Sigmoid colon (tissue), 7 donors: Measurements from ENCODE around the gene MEGF11. TPM values are rescaled to one million over a fixed set of nuclear protein-coding genes. Genes with fewer than 3 reads are reported as not detected.

Source experiments
- DNase-seq: peaks from one replicate; pipeline ENCODE4 v3.0.0-alpha.2; 2019
- H3K27ac ChIP-seq, 4 donors: fragments of 200-600 bp; sonication (generic); one replicate each; pipeline ENCODE4 v1.5.1; 2016 to 2019; ENCODE audit warnings: mild to moderate bottlenecking in 1 of 4
- H3K27me3 ChIP-seq, 3 donors: fragments of 200-600 bp; sonication (generic); one replicate each; pipeline ENCODE4 v1.5.1; 2019; ENCODE audit warnings: mild to moderate bottlenecking in 1 of 3
- H3K36me3 ChIP-seq, 4 donors: fragments of 200-600 bp; sonication (generic); one replicate each; pipeline ENCODE4 v1.5.1; 2016 to 2019
- H3K4me1 ChIP-seq, 4 donors: fragments of 200-600 bp; sonication (generic); one replicate each; pipeline ENCODE4 v1.5.1; 2017 to 2019
- H3K4me3 ChIP-seq, 4 donors: fragments of 200-600 bp; sonication (generic); one replicate each; pipeline ENCODE4 v1.5.1; 2017 to 2019; ENCODE audit warnings: mild to moderate bottlenecking in 2 of 4, moderate library complexity in 1 of 4
- H3K9me3 ChIP-seq, 4 donors: fragments of 200-600 bp in 3 of 4; sonication (generic) in 3 of 4; one replicate each; pipeline versions ENCODE4 v1.5.1 to v1.6.1; 2013 to 2019
- CTCF ChIP-seq, 4 experiments: fragments of 450-650 bp in 3 of 4; fragments of 200-600 bp in 1 of 4; IDR thresholded peaks; one replicate each; pipeline ENCODE4 v1.5.1; 2016 to 2019; ENCODE audit warnings: antibody characterized with exemption in 4 of 4, mild to moderate bottlenecking in 3 of 4, moderate library complexity in 2 of 4
- EP300 ChIP-seq, 4 donors: sonication (generic); formaldehyde crosslinking; IDR thresholded peaks; one replicate each; pipeline ENCODE4 v1.6.1; 2017; ENCODE audit warnings: antibody characterized with exemption in 4 of 4
- POLR2A ChIP-seq, 2 donors: fragments of 450-650 bp; IDR thresholded peaks; one replicate each; pipeline ENCODE4 v1.6.1; 2016; ENCODE audit warnings: antibody characterized with exemption in 2 of 2, mild to moderate bottlenecking in 2 of 2, moderate library complexity in 2 of 2
- POLR2AphosphoS5 ChIP-seq, 4 donors: sonication (generic); formaldehyde crosslinking; IDR thresholded peaks; one replicate each; pipeline ENCODE4 v1.6.1; 2017; ENCODE audit warnings: antibody characterized with exemption in 4 of 4
- WGBS, 2 donors: extraction: QIAGEN DNeasy Blood & Tissue Kit; methylation state at CpG; one replicate each; pipeline ENCODE4 v1.1.7; 2013; 5-methylcytosine and 5-hydroxymethylcytosine counted together
- intact Hi-C: fragments of 100-400 bp; cut with DNase I; formaldehyde crosslinking; loops from one replicate; pipeline ENCODE4 v1.15.1; 2023
- polyA plus RNA-seq, 3 donors: library from polyadenylated mRNA; stranded (reverse); fragments of 200-250 nt; gene quantifications; one replicate each; pipeline ENCODE4 v1.2.3, GENCODE V29; 2013
- total RNA-seq, 4 donors: library from RNA; depleted of rRNA; stranded (reverse); fragments of >200 nt; gene quantifications; one replicate each; pipeline ENCODE4 v1.1.0, GENCODE V29; 2016
- donor health status: healthy with polysubstance abuse.
- donor health status: Bipolar disorder and iron deficiency.
- donor health status: healthy.

Gene MEGF11
- total and polyA plus RNA-seq, 7 donors = 0.04 TPM; not detected in 6

DNA sequence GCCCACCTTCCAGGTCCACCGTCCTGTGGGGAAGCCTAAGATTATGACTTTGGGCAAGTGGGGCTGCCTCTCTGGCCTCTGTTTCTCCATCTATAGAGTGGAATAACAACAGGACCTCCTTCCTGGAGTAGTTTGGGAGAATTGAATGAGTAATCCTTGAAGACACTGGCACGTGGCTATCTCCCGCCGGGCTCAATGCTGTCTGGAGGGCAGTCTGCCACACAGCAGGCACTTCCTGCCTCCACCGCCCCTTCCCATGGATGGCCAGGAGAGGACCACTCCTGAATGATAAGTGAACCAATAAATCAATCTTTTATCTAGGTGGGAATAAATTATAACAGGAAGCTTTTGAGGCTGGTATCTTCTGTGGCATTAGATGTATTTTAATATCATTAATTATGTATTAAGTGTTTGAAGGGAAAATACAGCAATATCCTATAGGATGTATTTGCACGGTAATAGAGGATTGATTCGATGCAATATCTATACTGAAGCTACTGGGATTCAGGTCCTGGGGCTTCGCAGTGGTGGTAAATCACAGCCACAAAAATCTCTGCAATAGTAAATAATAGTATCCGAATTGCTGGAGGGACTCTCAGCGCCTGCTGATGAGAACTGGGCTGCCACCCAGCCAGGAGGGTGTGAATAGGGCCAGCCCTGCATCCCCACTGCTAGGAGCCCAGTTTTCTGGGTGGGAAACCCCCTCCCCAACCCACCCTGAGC, 15.9 kb downstream of the MEGF11 start:
- intact Hi-C loops = no loop called here
- no peak for TF ChIP-seq POLR2A (IDR thresholded peaks at IDR 0.05)
- no peak for TF ChIP-seq EP300 (IDR thresholded peaks at IDR 0.05)
- TF ChIP-seq CTCF (IDR thresholded peaks at IDR 0.05) = no peak
- TF ChIP-seq POLR2AphosphoS5 (IDR thresholded peaks at IDR 0.05) = no peak
- 75 to 76% methylated on average over 10 of the region's 10 CpGs for WGBS, 2 donors
- Histone ChIP-seq H3K27me3 (peaks cover 0 to 32% (median 0%) of the 10 kb centered on the region in 3 donors), H3K4me1 (no peaks in the 10 kb centered on the region), H3K4me3 (no peak overlapping the region), H3K9me3 (no peaks in the 10 kb centered on the region), H3K36me3 (no peaks in the 10 kb centered on the region), H3K27ac (no peak overlapping the region)
- no peak for DNase-seq

- TF ChIP-seq CTCF (IDR thresholded peaks at IDR 0.05) (no peak), EP300 (IDR thresholded peaks at IDR 0.05) (no peak), POLR2A (IDR thresholded peaks at IDR 0.05) (no peak), POLR2AphosphoS5 (IDR thresholded peaks at IDR 0.05) (no peak)
- Histone ChIP-seq H3K9me3 (no peaks in the 10 kb centered on the region), H3K36me3 (no peaks in the 10 kb centered on the region), H3K27ac (no peak overlapping the region), H3K4me3 (no peak overlapping the region), H3K27me3 (peaks cover 0 to 32% (median 0%) of the 10 kb centered on the region in 3 donors), H3K4me1 (no peaks in the 10 kb centered on the region)
- intact Hi-C loops = no loop called here
- DNase-seq = no peak
- WGBS, 2 donors = 71 to 72% methylated on average over 12 of the region's 12 CpGs
Measured at GRCh38 chr15:66236806-66237375, 16.7 kb downstream of the MEGF11 start.

- DNase-seq = no peak
- WGBS, 2 donors = 49 to 78% methylated on average over 2 of the region's 2 CpGs
- intact Hi-C loops = no loop called here
- Histone ChIP-seq H3K27me3 (peaks cover 0 to 32% (median 0%) of the 10 kb centered on the region in 3 donors), H3K36me3 (no peaks in the 10 kb centered on the region), H3K9me3 (no peaks in the 10 kb centered on the region), H3K27ac (no peak overlapping the region), H3K4me3 (no peak overlapping the region), H3K4me1 (no peaks in the 10 kb centered on the region)
- no peak for TF ChIP-seq CTCF (IDR thresholded peaks at IDR 0.05)
- TF ChIP-seq POLR2A (IDR thresholded peaks at IDR 0.05) = no peak
- no peak for TF ChIP-seq EP300 (IDR thresholded peaks at IDR 0.05)
- no peak for TF ChIP-seq POLR2AphosphoS5 (IDR thresholded peaks at IDR 0.05)
Measured at GRCh38 chr15:66235866-66236265, 17.7 kb downstream of the MEGF11 start.

DNA sequence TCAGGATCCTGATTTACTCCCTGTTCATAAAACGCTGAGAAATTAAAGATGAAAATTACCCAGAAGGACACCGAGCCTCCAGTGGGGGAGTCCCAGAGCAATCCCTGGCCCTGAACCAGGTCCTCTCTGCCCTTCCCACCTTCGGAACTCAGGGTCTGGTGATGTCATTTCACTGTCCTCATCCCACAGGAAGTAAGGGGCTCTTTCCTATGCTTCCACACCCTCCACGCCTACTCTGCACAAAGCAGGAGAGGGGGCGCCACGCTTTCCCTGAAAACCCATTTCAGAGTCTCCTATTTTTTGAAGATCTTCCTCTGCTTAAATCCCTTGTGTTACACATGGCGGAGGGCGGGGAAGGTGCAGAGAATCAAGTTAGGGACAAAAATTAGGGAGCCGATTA, 18.8 kb downstream of the MEGF11 start:
- H3K36me3 ChIP-seq = no peaks in the 10 kb centered on the region
- no peak for DNase-seq
- no peaks in the 10 kb centered on the region for H3K4me1 ChIP-seq
- H3K27me3 ChIP-seq = peaks cover 0 to 27% (median 0%) of the 10 kb centered on the region in 3 donors
- intact Hi-C loops = no loop called here
- no peak overlapping the region for H3K27ac ChIP-seq
- H3K9me3 ChIP-seq = no peaks in the 10 kb centered on the region
- H3K4me3 ChIP-seq = no peak overlapping the region
- TF ChIP-seq EP300 (IDR thresholded peaks at IDR 0.05) = no peak
- TF ChIP-seq CTCF (IDR thresholded peaks at IDR 0.05) = no peak
- no peak for TF ChIP-seq POLR2A (IDR thresholded peaks at IDR 0.05)
- TF ChIP-seq POLR2AphosphoS5 (IDR thresholded peaks at IDR 0.05) = no peak
- 70% methylated on average over 9 of the region's 9 CpGs for WGBS, 2 donors
